ENCODE measurements around the gene FHL2.

DNA sequence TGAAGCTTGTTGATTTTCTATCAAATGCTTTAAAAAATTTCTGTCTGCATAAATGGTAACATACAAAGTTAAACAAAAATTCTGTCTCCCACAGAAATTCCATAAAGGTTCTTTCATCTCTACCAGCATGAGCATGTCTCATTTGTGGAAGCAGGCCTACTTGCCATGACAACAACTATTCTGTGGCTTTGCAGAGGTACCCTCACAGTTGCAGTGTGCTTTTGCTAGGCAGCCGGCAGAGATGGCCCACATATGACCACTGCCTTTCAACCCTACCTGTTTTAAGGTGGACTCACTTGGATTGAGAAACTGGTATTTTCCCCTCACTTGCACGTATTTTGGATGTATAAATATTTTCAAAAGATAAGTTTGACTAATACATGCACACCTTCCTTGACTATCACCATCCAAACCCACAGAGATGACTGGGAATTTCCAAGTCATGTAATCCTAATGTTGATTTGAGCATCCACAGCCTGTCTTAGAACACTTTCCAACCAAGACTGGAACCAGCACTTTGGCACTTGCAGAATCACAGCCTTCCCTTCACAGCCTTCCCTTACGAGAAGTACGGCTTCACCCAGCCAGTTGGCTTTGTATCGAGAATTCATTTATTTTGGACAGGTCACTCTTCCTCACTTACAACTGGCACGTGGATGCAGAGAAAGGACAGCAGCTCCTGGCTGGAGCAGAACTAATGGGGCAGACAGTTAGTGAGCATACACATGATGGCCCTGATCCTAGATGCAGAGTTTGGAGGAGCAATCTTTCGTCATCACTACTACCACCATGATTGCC, 9.3 kb upstream of the FHL2 start:
- TF ChIP-seq KAT2B (IDR thresholded peaks at IDR 0.05; ENCODE audit: borderline replicate concordance, low read depth, low read length) (no peak), HDAC2 (CRISPR knock-in tag; IDR thresholded peaks at IDR 0.05) (no peak), ZBTB2 (CRISPR knock-in tag; IDR thresholded peaks at IDR 0.05; ENCODE audit: low read depth) (no peak), POLR2A (IDR thresholded peaks at IDR 0.05; ENCODE audit: insufficient read depth in 1 of 2, low read depth in 2 of 2, low read length in 2 of 2) (no peak), CTCF (CRISPR knock-in tag; IDR thresholded peaks at IDR 0.05) (no peak), ZBTB1 (CRISPR knock-in tag; IDR thresholded peaks at IDR 0.05; ENCODE audit: borderline replicate concordance) (no peak), HNF1B (CRISPR knock-in tag; IDR thresholded peaks at IDR 0.05) (no peak)

All from HepG2 (cell line).